ENCODE results near the gene PTN.

The PTN gene

GRCh38 chr7:137298464-137298794, 45.1 kb downstream of the PTN start:
- DNase-seq (ENCODE audit: low read depth), result no peak
- in situ Hi-C loops (cut with HindIII; ENCODE audit: low sequenced_read_pairs), result no loop called here
- H3K4me3 ChIP-seq (ENCODE audit: low read depth, low read length), result no peak overlapping the region
- TF ChIP-seq CTCF (IDR thresholded peaks at IDR 0.05; ENCODE audit: low read depth, low read length, missing control alignments), result no peak

GRCh38 chr7:137297551-137298463, 45.7 kb downstream of the PTN start:
- H3K4me3 ChIP-seq (ENCODE audit: low read depth, low read length), result no peak overlapping the region
- no peak for TF ChIP-seq CTCF (IDR thresholded peaks at IDR 0.05; ENCODE audit: low read depth, low read length, missing control alignments)
- in situ Hi-C loops (cut with HindIII; ENCODE audit: low sequenced_read_pairs), result no loop called here
- DNase-seq (ENCODE audit: low read depth), result no peak

- H3K4me3 ChIP-seq (ENCODE audit: low read depth, low read length), result no peak overlapping the region
- in situ Hi-C loops (cut with HindIII; ENCODE audit: low sequenced_read_pairs), result no loop called here
- no peak for DNase-seq (ENCODE audit: low read depth)
- TF ChIP-seq CTCF (IDR thresholded peaks at IDR 0.05; ENCODE audit: low read depth, low read length, missing control alignments), result no peak
These were observed 47.0 kb downstream of the PTN start for GRCh38 chr7:137296576-137296975.

GRCh38 chr7:137295739-137296324, 47.7 kb downstream of the PTN start:
- DNase-seq (ENCODE audit: low read depth), result no peak
- TF ChIP-seq CTCF (IDR thresholded peaks at IDR 0.05; ENCODE audit: low read depth, low read length, missing control alignments), result no peak
- in situ Hi-C loops (cut with HindIII; ENCODE audit: low sequenced_read_pairs), result no loop called here
- no peak overlapping the region for H3K4me3 ChIP-seq (ENCODE audit: low read depth, low read length)

- no peak for TF ChIP-seq CTCF (IDR thresholded peaks at IDR 0.05; ENCODE audit: low read depth, low read length, missing control alignments)
- no peak for DNase-seq (ENCODE audit: low read depth)
- in situ Hi-C loops (cut with HindIII; ENCODE audit: low sequenced_read_pairs), result no loop called here
- no peak overlapping the region for H3K4me3 ChIP-seq (ENCODE audit: low read depth, low read length)
These were observed 54.4 kb downstream of the PTN start for GRCh38 chr7:137289101-137289500.

- H3K4me3 ChIP-seq (ENCODE audit: low read depth, low read length), result no peak overlapping the region
- in situ Hi-C loops (cut with HindIII; ENCODE audit: low sequenced_read_pairs), result no loop called here
- TF ChIP-seq CTCF (IDR thresholded peaks at IDR 0.05; ENCODE audit: low read depth, low read length, missing control alignments), result no peak
- DNase-seq (ENCODE audit: low read depth), result no peak
These were observed 55.8 kb downstream of the PTN start for GRCh38 chr7:137287651-137288258.
